A673 (cell line): ENCODE results near the gene OR2F1.

Experiments
- EZH2 ChIP-seq: fragments of 200-600 bp; sonication (generic); IDR thresholded peaks from 2 replicates; pipeline ENCODE4 v1.6.1; 2017; ENCODE audit warnings: borderline replicate concordance, low read depth, mild to moderate bottlenecking, mixed read lengths, antibody characterized with exemption, low read length; ENCODE audit not compliant: poor library complexity, severe bottlenecking
- TF ChIP-seq, protein P1 (sequence below): fragments of 300-800, 200-600 bp; sonication (generic); conservative IDR thresholded peaks from 2 replicates; pipeline ENCODE4 v1.5.1; 2017; ENCODE audit warnings: low read depth, mild to moderate bottlenecking, antibody characterized with exemption, low read length, moderate library complexity, mixed read lengths

DNA sequence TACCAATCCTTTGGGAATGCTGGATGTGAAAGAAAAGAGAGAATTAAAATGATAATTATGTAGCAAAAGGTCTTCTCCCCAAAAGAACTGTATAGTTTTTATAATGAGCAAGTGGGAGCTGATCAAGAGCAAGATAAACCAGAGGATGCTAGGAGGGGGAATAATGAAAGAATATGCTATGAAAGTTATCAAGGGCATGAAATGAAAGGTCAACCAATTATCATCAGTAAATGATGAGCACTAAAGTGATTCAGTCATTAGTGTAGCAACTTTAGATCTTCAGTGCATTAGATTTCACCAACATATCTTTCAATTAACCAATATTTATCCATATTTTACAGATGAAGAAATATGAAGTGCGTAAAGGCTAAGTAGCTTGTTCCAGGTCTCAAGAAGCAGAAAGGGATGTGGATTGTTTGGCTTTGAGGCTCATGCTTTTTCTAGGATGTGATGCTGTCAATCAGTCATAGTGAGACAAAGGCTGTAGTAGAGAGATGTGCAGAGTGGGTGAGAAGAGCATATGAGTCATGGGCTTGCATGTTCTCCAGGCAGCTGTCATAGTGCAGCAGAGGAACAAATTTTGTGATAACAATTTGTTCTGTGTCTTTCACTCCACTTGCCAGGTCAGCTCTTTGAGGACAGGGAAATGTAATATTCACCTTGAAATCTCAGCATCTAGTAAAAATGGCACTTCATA is 25.3 kb upstream of the OR2F1 start:
- TF ChIP-seq, protein P1, sequence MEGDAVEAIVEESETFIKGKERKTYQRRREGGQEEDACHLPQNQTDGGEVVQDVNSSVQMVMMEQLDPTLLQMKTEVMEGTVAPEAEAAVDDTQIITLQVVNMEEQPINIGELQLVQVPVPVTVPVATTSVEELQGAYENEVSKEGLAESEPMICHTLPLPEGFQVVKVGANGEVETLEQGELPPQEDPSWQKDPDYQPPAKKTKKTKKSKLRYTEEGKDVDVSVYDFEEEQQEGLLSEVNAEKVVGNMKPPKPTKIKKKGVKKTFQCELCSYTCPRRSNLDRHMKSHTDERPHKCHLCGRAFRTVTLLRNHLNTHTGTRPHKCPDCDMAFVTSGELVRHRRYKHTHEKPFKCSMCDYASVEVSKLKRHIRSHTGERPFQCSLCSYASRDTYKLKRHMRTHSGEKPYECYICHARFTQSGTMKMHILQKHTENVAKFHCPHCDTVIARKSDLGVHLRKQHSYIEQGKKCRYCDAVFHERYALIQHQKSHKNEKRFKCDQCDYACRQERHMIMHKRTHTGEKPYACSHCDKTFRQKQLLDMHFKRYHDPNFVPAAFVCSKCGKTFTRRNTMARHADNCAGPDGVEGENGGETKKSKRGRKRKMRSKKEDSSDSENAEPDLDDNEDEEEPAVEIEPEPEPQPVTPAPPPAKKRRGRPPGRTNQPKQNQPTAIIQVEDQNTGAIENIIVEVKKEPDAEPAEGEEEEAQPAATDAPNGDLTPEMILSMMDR: no peak
- TF ChIP-seq EZH2: no peak
